Small intestine (tissue), 7 donors: ENCODE results near the gene EPHA5. TPM values are rescaled to one million over a fixed set of nuclear protein-coding genes. Genes with fewer than 3 reads are reported as not detected.

ENCODE experiments used
- DNase-seq, 2 donors: peaks; one replicate each; pipeline versions ENCODE4 v3.0.0 to v3.0.0-alpha.2; 2013
- FAIRE-seq: peaks from 2 replicates; lab custom pipeline; 2012; peaks lifted over from hg19 to GRCh38; lab: Jason Lieb, UNC
- H3K27ac ChIP-seq, 3 donors: one replicate each; pipeline ENCODE4 v1.5.1; 2013; ENCODE audit warnings: low read length in 2 of 3, mild to moderate bottlenecking in 2 of 3, control low read depth in 1 of 3, inconsistent platforms in 1 of 3, low read depth in 1 of 3, moderate library complexity in 1 of 3
- H3K27me3 ChIP-seq, 3 donors: one replicate each; pipeline ENCODE4 v1.6.1; 2013; ENCODE audit warnings: low read length in 3 of 3, inconsistent platforms in 1 of 3; ENCODE audit not compliant: control insufficient read depth in 3 of 3, insufficient read depth in 3 of 3
- H3K36me3 ChIP-seq, 3 donors: one replicate each; pipeline ENCODE4 v1.6.1; 2013; ENCODE audit warnings: low read length in 3 of 3, inconsistent platforms in 1 of 3, low read depth in 1 of 3, mild to moderate bottlenecking in 1 of 3, moderate library complexity in 1 of 3; ENCODE audit not compliant: control insufficient read depth in 3 of 3, insufficient read depth in 2 of 3
- H3K4me1 ChIP-seq, 3 donors: one replicate each; pipeline ENCODE4 v1.6.1; 2013; ENCODE audit warnings: low read length in 2 of 3, inconsistent platforms in 1 of 3, low read depth in 1 of 3, mild to moderate bottlenecking in 1 of 3, moderate library complexity in 1 of 3; ENCODE audit not compliant: control insufficient read depth in 3 of 3, insufficient read depth in 2 of 3
- H3K4me3 ChIP-seq, 3 donors: one replicate each; pipeline ENCODE4 v1.5.1; 2013; ENCODE audit warnings: low read length in 3 of 3, control low read depth in 1 of 3, inconsistent platforms in 1 of 3, low read depth in 1 of 3, mild to moderate bottlenecking in 1 of 3, moderate library complexity in 1 of 3
- H3K9me3 ChIP-seq, 2 donors: one replicate each; pipeline ENCODE4 v1.6.1; 2013; ENCODE audit warnings: low read depth in 1 of 2, low read length in 1 of 2; ENCODE audit not compliant: control insufficient read depth in 2 of 2, insufficient read depth in 1 of 2
- WGBS, 3 donors: extraction: QIAGEN DNeasy Blood & Tissue Kit; methylation state at CpG; one replicate each; pipeline ENCODE4 v1.1.7; 2013; 5-methylcytosine and 5-hydroxymethylcytosine counted together
- polyA plus RNA-seq, 4 donors: library from polyadenylated mRNA; stranded (reverse) in 3 of 4; unstranded in 1 of 4; fragments of 200-250 nt in 3 of 4; fragments of 120-200 nt in 1 of 4; gene quantifications; one replicate each; pipeline versions ENCODE4 v1.2.1 to v1.2.3, GENCODE V29; 2013
- donor health status: healthy with polysubstance abuse.
- donor health status: control.
- donor health status: control.
- donor health status: Bipolar disorder and iron deficiency.
- donor health status: healthy.

EPHA5 gene
- polyA plus RNA-seq, 4 donors = 0.03 to 0.07 TPM; not detected in 2

DNA sequence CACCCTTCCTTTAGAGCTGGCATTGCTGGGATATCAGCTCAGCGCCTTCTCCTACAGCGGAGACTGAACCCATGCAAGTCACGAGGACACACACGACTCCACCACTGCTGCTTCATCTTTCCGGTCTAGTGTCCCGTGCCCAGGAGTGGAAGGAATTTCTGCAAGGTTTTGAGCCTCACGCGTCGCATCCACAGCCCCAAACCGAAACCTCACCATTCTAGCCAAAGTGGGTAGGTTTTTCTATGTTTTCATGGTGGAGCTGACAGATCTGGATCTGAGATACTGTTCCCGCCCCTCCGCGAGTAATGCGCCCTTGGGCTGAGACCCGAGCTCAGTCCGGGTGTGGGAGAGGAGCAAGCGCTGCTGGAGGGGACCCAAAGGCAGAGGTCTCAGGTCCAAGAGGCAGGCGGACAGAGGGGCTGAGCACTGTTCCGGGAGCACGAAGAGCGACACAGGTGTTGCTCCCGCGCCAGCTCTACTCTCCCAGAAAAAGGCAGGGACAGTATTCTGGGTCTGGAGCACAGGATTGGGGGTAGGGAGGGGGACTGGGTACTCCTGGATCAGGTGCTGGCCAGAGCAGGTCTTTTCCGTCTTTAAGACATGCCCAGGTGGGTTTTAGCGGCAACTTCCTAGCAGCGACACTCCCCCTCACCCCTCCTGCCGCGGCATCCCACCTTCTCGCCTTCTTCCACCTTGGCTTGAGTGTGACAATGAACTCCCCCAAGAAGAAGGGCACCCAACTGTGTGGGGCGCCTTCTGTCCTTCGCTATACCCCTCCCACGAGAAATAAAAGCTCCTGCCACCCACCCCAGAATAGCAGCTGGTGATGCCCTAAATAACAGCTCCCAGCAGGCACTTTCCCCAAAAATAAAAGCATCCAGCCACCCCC lies 1.8 kb downstream of the EPHA5 start:
- Histone ChIP-seq H3K27me3 (peaks cover 0 to 37% (median 17%) of the 10 kb centered on the region in 3 donors), H3K36me3 (no peaks in the 10 kb centered on the region), H3K4me3 (peak overlapping the region in 1 of 3 donors; percentile 21), H3K27ac (no peak overlapping the region), H3K9me3 (no peaks in the 10 kb centered on the region), H3K4me1 (peaks cover 0 to 3% (median 0%) of the 10 kb centered on the region in 3 donors)
- DNase-seq (peak in 1 of 2 donors; percentile 9), FAIRE-seq (no peak)
- WGBS, 3 donors = 6 to 14% (median 13%) methylated on average over 32 of the region's 32 CpGs

DNA sequence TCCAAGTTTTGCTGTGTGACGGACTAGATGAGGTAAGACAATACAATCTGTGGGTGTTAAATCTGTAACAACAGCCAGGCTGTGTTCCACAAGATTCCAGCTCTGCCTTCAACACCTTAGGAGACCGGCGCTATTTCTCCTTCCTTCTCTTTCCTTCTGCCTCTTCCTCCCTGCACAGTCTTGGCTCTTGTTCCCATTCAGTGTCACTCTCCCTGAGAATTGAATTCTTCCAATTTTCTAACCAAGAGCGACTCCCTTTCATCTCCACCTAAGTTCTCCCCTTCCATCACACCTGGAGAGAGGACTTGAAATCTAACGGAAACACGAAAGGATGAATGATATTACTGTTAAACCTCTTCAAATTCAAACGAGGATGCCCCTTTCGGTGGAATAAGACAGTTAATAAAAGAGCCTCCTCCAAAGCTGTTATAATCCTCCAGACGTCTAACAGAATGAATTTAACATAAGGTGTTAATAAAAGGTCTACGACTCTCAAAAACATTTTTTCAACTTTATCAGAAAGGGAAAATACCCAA lies 2.7 kb downstream of the EPHA5 start:
- H3K36me3 ChIP-seq = no peaks in the 10 kb centered on the region
- FAIRE-seq (no peak), DNase-seq (no peak)
- no peak overlapping the region for H3K27ac ChIP-seq
- H3K4me1 ChIP-seq = peaks cover 0 to 3% (median 0%) of the 10 kb centered on the region in 3 donors
- no peak overlapping the region for H3K4me3 ChIP-seq
- H3K9me3 ChIP-seq = no peaks in the 10 kb centered on the region
- WGBS, 3 donors = 12 to 19% (median 14%) methylated on average over 10 of the region's 10 CpGs
- peaks cover 0 to 37% (median 17%) of the 10 kb centered on the region in 3 donors for H3K27me3 ChIP-seq

DNA sequence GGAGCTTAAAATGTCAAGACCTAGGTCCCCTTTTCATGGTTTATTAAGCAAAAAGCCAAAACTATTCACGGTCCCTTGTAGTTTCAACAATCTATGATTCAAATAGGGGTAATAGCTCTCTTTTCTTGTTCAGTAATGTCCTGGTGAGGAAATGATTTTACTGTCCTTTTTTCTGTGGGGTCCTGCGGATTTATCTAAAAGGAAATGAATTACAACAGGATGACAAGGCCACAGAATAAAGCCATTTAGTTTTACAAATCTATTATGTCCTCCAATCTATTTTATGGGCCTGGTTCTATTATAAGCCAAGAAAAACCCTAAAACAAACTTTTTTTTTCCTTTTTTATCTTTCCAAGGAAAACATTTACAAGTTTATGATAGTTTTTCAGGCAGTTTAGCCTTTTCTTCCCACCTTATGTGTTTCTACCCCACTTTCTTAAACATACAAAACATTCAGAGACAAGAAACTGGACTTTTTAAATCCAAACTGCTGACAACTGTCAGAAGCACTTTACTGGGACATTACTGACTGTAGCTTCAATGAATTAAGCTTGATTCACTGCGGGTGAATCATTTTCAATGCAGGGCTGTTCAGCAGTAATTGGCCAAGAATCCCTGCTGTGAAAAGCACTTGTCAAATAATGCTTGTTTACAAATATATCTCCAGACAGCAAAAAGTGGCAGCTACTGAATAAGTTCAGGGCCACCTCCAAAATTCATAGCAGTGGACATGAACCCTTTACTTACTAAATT lies 4.3 kb downstream of the EPHA5 start:
- Histone ChIP-seq H3K9me3 (no peaks in the 10 kb centered on the region), H3K27ac (no peak overlapping the region), H3K4me3 (no peak overlapping the region), H3K36me3 (no peaks in the 10 kb centered on the region), H3K27me3 (peaks cover 0 to 37% (median 17%) of the 10 kb centered on the region in 3 donors), H3K4me1 (peaks cover 0 to 3% (median 0%) of the 10 kb centered on the region in 3 donors)
- FAIRE-seq (no peak), DNase-seq (no peak)
- WGBS, 3 donors = 36 to 48% (median 48%) methylated on average over 3 of the region's 3 CpGs

DNA sequence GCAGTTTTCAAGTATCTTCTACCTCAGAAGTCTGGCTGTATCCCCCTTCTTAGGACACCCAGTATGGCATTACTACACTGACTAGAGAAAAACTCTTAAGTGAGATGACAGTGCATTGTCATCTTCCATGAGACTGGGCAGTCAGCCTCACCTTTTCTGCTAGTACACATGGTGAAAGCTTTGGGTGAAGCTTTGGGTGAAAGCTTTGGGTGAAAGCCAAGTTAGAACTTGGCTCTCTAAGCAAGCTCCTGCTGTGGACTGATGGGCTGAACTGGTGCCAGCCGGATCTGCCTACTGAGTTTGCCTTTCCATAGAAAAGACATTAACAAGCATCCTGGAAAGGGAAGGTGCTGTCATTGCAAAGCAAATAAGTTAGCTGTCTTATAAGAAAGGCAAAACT lies 8.8 kb downstream of the EPHA5 start:
- DNase-seq = no peak
- Histone ChIP-seq H3K9me3 (no peaks in the 10 kb centered on the region), H3K27ac (no peak overlapping the region), H3K4me3 (no peak overlapping the region), H3K36me3 (no peaks in the 10 kb centered on the region), H3K27me3 (no peaks in the 10 kb centered on the region), H3K4me1 (no peaks in the 10 kb centered on the region)
- 48 to 51% (median 48%) methylated on average over 1 of the region's 1 CpG for WGBS, 3 donors
- no peak for FAIRE-seq

DNA sequence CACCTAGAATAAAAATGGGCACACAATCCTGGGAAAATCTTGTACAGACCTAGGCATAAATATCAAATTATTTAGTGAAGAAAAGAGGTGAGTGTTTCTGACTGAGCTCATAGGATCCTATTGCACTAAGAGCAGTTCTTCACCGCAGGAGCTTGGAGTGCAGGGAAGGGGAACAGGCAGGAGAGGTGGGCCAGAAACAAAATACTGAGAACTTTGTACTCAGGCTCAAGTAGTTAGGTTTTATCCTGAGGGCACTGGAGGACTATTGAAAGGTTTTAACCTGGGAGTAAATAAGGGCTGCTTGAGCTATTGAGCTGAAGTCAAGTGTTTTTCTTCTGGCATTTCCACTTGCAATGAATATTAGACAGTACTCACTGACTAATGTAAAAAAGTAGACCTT lies 12.2 kb downstream of the EPHA5 start:
- Histone ChIP-seq H3K27ac (no peak overlapping the region), H3K9me3 (no peaks in the 10 kb centered on the region), H3K4me3 (no peak overlapping the region), H3K36me3 (no peaks in the 10 kb centered on the region), H3K27me3 (no peaks in the 10 kb centered on the region), H3K4me1 (no peaks in the 10 kb centered on the region)
- 54 to 61% (median 57%) methylated on average over 1 of the region's 1 CpG for WGBS, 3 donors
- FAIRE-seq (no peak), DNase-seq (no peak)

DNA sequence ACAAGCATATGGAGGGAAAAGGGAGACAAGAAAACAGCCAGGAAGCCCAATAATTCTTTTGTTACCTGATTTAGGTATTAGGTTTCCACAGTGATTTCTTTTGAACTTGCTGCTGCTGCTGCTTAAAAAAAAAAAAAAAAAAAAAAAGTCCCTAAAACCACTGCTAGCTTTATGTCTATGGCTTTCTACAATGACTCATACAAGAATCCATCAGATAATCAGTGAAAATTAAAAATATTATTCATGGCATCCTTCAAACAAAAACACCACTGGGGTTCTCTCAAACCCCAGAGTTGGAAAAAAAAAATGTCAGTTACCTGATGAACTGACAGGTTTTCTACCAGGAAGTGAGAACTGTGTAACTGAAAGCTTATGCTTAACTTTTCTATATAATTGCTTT lies 14.3 kb downstream of the EPHA5 start:
- DNase-seq (no peak), FAIRE-seq (no peak)
- no peaks in the 10 kb centered on the region for H3K27me3 ChIP-seq
- H3K36me3 ChIP-seq = no peaks in the 10 kb centered on the region
- H3K27ac ChIP-seq = no peak overlapping the region
- H3K4me1 ChIP-seq = no peaks in the 10 kb centered on the region
- no peak overlapping the region for H3K4me3 ChIP-seq
- no peaks in the 10 kb centered on the region for H3K9me3 ChIP-seq

DNA sequence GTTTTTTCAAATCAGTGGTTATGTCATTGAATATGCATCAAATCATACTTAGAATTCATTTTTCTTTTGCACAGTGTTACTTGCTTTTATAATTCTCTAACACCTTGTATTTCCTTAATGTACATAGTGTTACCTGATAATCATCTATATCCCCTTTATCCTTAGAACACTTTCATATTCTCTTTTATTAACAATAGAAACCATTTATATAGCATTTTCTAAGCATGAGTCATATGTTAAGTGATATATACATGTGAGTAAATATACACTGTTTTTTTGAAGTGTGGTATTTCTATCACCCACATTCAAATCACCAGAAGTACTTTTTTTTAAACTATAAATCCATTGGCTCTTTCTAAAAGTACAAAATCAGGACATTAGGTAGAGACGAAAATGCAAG lies 15.3 kb downstream of the EPHA5 start:
- Histone ChIP-seq H3K9me3 (no peaks in the 10 kb centered on the region), H3K27me3 (no peaks in the 10 kb centered on the region), H3K36me3 (no peaks in the 10 kb centered on the region), H3K4me3 (no peak overlapping the region), H3K27ac (no peak overlapping the region), H3K4me1 (no peaks in the 10 kb centered on the region)
- FAIRE-seq (no peak), DNase-seq (no peak)
- WGBS, 3 donors = 81 to 88% (median 82%) methylated on average over 1 of the region's 1 CpG

DNA sequence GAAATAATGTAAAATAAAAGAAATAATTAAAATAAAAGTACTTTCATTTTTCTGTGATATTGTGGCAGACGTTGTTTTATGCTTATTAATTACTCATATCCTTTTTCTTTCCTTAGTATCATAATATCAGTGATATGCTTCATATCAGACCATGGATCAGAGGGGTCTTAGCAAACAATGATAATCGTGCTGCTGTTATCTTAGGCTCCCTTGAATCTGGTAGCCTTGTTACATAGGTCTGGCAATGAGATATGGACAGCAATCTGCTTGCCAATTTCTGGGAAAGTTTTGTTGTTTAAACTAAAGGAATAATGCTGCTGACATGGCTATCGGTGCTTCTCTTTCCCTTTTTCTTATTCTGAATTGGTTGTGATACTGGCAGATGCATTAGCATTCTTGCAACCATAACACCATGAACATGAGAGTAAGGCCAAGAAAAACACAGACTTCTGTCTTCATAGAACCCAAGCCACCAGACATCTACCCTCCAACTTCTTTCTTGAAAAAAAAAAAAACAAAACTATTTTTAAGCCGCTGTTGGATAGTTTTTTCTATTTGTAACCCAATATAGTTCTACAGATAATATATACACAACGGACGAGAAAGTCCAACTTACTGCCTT lies 16.4 kb downstream of the EPHA5 start:
- no peak overlapping the region for H3K27ac ChIP-seq
- FAIRE-seq (no peak), DNase-seq (no peak)
- WGBS, 3 donors = 61 to 72% (median 66%) methylated on average over 6 of the region's 6 CpGs
- H3K4me1 ChIP-seq = no peaks in the 10 kb centered on the region
- no peaks in the 10 kb centered on the region for H3K36me3 ChIP-seq
- H3K4me3 ChIP-seq = no peak overlapping the region
- H3K27me3 ChIP-seq = no peaks in the 10 kb centered on the region
- H3K9me3 ChIP-seq = no peaks in the 10 kb centered on the region
